Subcutaneous abdominal adipose tissue (tissue), 5 donors: Measurements from ENCODE around the gene NDUFA8.

ENCODE experiments used
- H3K27ac ChIP-seq: one replicate; pipeline ENCODE4 v1.7.0; 2013; ENCODE audit warnings: low read depth, mild to moderate bottlenecking, inconsistent platforms, low read length, moderate library complexity
- H3K27me3 ChIP-seq, 5 donors: one replicate each; pipeline ENCODE4 v1.7.0; 2013; ENCODE audit warnings: low read length in 5 of 5, inconsistent platforms in 1 of 5; ENCODE audit not compliant: control insufficient read depth in 5 of 5, insufficient read depth in 4 of 5
- H3K36me3 ChIP-seq, 5 donors: one replicate each; pipeline ENCODE4 v1.7.0; 2013; ENCODE audit warnings: low read length in 5 of 5; ENCODE audit not compliant: control insufficient read depth in 5 of 5, insufficient read depth in 5 of 5
- H3K4me1 ChIP-seq, 5 donors: one replicate each; pipeline ENCODE4 v1.7.0; 2013; ENCODE audit warnings: low read length in 5 of 5, mild to moderate bottlenecking in 3 of 5, moderate library complexity in 1 of 5; ENCODE audit not compliant: control insufficient read depth in 5 of 5, insufficient read depth in 5 of 5
- H3K4me3 ChIP-seq, 5 donors: one replicate each; pipeline ENCODE4 v1.7.0; 2013; ENCODE audit warnings: low read length in 5 of 5, low read depth in 1 of 5
- H3K9ac ChIP-seq, 5 donors: one replicate each; pipeline ENCODE4 v1.7.0; 2013; ENCODE audit warnings: low read length in 5 of 5, mild to moderate bottlenecking in 4 of 5, moderate library complexity in 3 of 5
- H3K9me3 ChIP-seq, 5 donors: one replicate each; pipeline ENCODE4 v1.7.0; 2013; ENCODE audit warnings: low read length in 5 of 5; ENCODE audit not compliant: control insufficient read depth in 5 of 5
- donor health status: healthy.
- donor health status: healthy.
- donor health status: healthy.
- donor health status: healthy.
- donor health status: healthy.

NDUFA8 gene

GRCh38 chr9:122109035-122109813, 50.4 kb downstream of the NDUFA8 start:
- H3K4me3 ChIP-seq: no peak overlapping the region
- H3K9ac ChIP-seq: no peak overlapping the region
- H3K4me1 ChIP-seq: no peaks in the 10 kb centered on the region
- H3K27ac ChIP-seq: no peak overlapping the region
- H3K36me3 ChIP-seq: no peaks in the 10 kb centered on the region
- no peaks in the 10 kb centered on the region for H3K9me3 ChIP-seq
- H3K27me3 ChIP-seq: peaks cover 0 to 4% (median 0%) of the 10 kb centered on the region in 5 donors

GRCh38 chr9:122107291-122107805, 52.2 kb downstream of the NDUFA8 start:
- no peak overlapping the region for H3K9ac ChIP-seq
- no peaks in the 10 kb centered on the region for H3K36me3 ChIP-seq
- no peak overlapping the region for H3K27ac ChIP-seq
- peaks cover 0 to 4% (median 0%) of the 10 kb centered on the region in 5 donors for H3K9me3 ChIP-seq
- peaks cover 0 to 3% (median 0%) of the 10 kb centered on the region in 5 donors for H3K27me3 ChIP-seq
- H3K4me1 ChIP-seq: no peaks in the 10 kb centered on the region
- H3K4me3 ChIP-seq: no peak overlapping the region

GRCh38 chr9:122106576-122106975, 53.0 kb downstream of the NDUFA8 start:
- Histone ChIP-seq H3K27ac (no peak overlapping the region), H3K9ac (no peak overlapping the region), H3K4me3 (no peak overlapping the region), H3K36me3 (no peaks in the 10 kb centered on the region), H3K9me3 (peaks cover 0 to 4% (median 0%) of the 10 kb centered on the region in 5 donors), H3K4me1 (no peaks in the 10 kb centered on the region), H3K27me3 (no peaks in the 10 kb centered on the region)

GRCh38 chr9:122103985-122104384, 55.6 kb downstream of the NDUFA8 start:
- Histone ChIP-seq H3K27ac (no peak overlapping the region), H3K27me3 (peaks cover 0 to 5% (median 0%) of the 10 kb centered on the region in 5 donors), H3K36me3 (no peaks in the 10 kb centered on the region), H3K9ac (no peak overlapping the region), H3K9me3 (peaks cover 0 to 4% (median 0%) of the 10 kb centered on the region in 5 donors), H3K4me1 (peaks cover 0 to 4% (median 0%) of the 10 kb centered on the region in 5 donors), H3K4me3 (no peak overlapping the region)

- Histone ChIP-seq H3K4me1 (peaks cover 0 to 4% (median 0%) of the 10 kb centered on the region in 5 donors), H3K4me3 (no peak overlapping the region), H3K36me3 (no peaks in the 10 kb centered on the region), H3K27ac (no peak overlapping the region), H3K9me3 (peaks cover 0 to 4% (median 0%) of the 10 kb centered on the region in 5 donors), H3K9ac (no peak overlapping the region), H3K27me3 (peaks cover 0 to 5% (median 0%) of the 10 kb centered on the region in 5 donors)
These were observed 57.4 kb downstream of the NDUFA8 start for GRCh38 chr9:122102156-122102555.

- peaks cover 0 to 5% (median 0%) of the 10 kb centered on the region in 5 donors for H3K27me3 ChIP-seq
- no peak overlapping the region for H3K4me3 ChIP-seq
- H3K36me3 ChIP-seq: no peaks in the 10 kb centered on the region
- H3K4me1 ChIP-seq: peaks cover 0 to 4% (median 0%) of the 10 kb centered on the region in 5 donors
- H3K9ac ChIP-seq: no peak overlapping the region
- peaks cover 0 to 4% (median 0%) of the 10 kb centered on the region in 5 donors for H3K9me3 ChIP-seq
- H3K27ac ChIP-seq: no peak overlapping the region
These were observed 58.8 kb downstream of the NDUFA8 start for GRCh38 chr9:122100756-122101155.

- peak overlapping the region in 4 of 5 donors; percentile 35 to 41 (median 36) for H3K4me3 ChIP-seq
- no peaks in the 10 kb centered on the region for H3K36me3 ChIP-seq
- peaks cover 0 to 5% (median 0%) of the 10 kb centered on the region in 5 donors for H3K27me3 ChIP-seq
- H3K9me3 ChIP-seq: peaks cover 0 to 4% (median 0%) of the 10 kb centered on the region in 5 donors
- no peak overlapping the region for H3K27ac ChIP-seq
- peaks cover 0 to 10% (median 4%) of the 10 kb centered on the region in 5 donors for H3K4me1 ChIP-seq
- H3K9ac ChIP-seq: no peak overlapping the region
These were observed 60.2 kb downstream of the NDUFA8 start for GRCh38 chr9:122099271-122099869.

GRCh38 chr9:122097679-122098315, 61.8 kb downstream of the NDUFA8 start:
- Histone ChIP-seq H3K36me3 (no peaks in the 10 kb centered on the region), H3K9ac (no peak overlapping the region), H3K9me3 (no peaks in the 10 kb centered on the region), H3K27me3 (peaks cover 0 to 5% (median 0%) of the 10 kb centered on the region in 5 donors), H3K27ac (no peak overlapping the region), H3K4me3 (no peak overlapping the region), H3K4me1 (peaks cover 0 to 18% (median 10%) of the 10 kb centered on the region in 5 donors)

- no peaks in the 10 kb centered on the region for H3K9me3 ChIP-seq
- H3K4me3 ChIP-seq: no peak overlapping the region
- H3K36me3 ChIP-seq: no peaks in the 10 kb centered on the region
- H3K4me1 ChIP-seq: peaks cover 4 to 27% (median 19%) of the 10 kb centered on the region in 5 donors
- no peak overlapping the region for H3K9ac ChIP-seq
- no peak overlapping the region for H3K27ac ChIP-seq
- peaks cover 0 to 5% (median 0%) of the 10 kb centered on the region in 5 donors for H3K27me3 ChIP-seq
These were observed 62.8 kb downstream of the NDUFA8 start for GRCh38 chr9:122096620-122097415.
